Measurements from ENCODE around the gene LRP2BP. TPM values are rescaled to one million over a fixed set of nuclear protein-coding genes. Genes with fewer than 3 reads are reported as not detected.

The LRP2BP gene
- total and polyA plus RNA-seq, 2 experiments from 2014 or later = 0.28 to 1.7 TPM

- Histone ChIP-seq H3K4me1 (ENCODE audit: insufficient read depth) (no peaks in the 10 kb centered on the region), H3F3A (replicated peaks; ENCODE audit: low read depth) (peaks cover 4% of the 10 kb centered on the region; the same call in 1 of the 2 replicates), H3K4me2 (no peak overlapping the region), H3K36me3 (ENCODE audit: insufficient read depth) (no peaks in the 10 kb centered on the region), H3K27me3 (ENCODE audit: insufficient read depth) (peaks cover 9% of the 10 kb centered on the region), H2AFZ (no peak overlapping the region), H4K20me1 (replicated peaks; ENCODE audit: insufficient read depth) (no peaks in the 10 kb centered on the region), H3K4me3 (no peak overlapping the region), H3K27ac (ENCODE audit: low read depth) (no peak overlapping the region), H3K9me2 (ENCODE audit: insufficient read depth) (no peaks in the 10 kb centered on the region), H3K79me2 (replicated peaks; ENCODE audit: insufficient read depth) (no peaks in the 10 kb centered on the region)
- TF ChIP-seq CTCF (conservative IDR thresholded peaks at IDR 0.05; ENCODE audit: low read depth in 2 of 2) (no peak), ETS1 (IDR thresholded peaks at IDR 0.05) (no peak), REST (IDR thresholded peaks at IDR 0.05; ENCODE audit: unreplicated experiment) (no peak), ZNF462 (CRISPR knock-in tag; IDR thresholded peaks at IDR 0.05) (no peak), STAT1 (IDR thresholded peaks at IDR 0.05; ENCODE audit: unreplicated experiment) (no peak), CREB1 (CRISPR knock-in tag; IDR thresholded peaks at IDR 0.05; ENCODE audit: low read depth) (no peak), POLR2AphosphoS5 (IDR thresholded peaks at IDR 0.05; ENCODE audit: low read depth) (no peak), EZH2phosphoT487 (IDR thresholded peaks at IDR 0.05; ENCODE audit: unreplicated experiment) (no peak), JUNB (IDR thresholded peaks at IDR 0.05; ENCODE audit: unreplicated experiment) (no peak), ZNF331 (CRISPR knock-in tag; IDR thresholded peaks at IDR 0.05; ENCODE audit: low read depth) (no peak), NANOG (IDR thresholded peaks at IDR 0.05; ENCODE audit: borderline replicate concordance) (no peak), ZNF114 (CRISPR knock-in tag; IDR thresholded peaks at IDR 0.05) (no peak), EZH2 (IDR thresholded peaks at IDR 0.05; ENCODE audit: low read depth, unreplicated experiment) (no peak)
- ATAC-seq = no peak
- peaks cover 6% of the 10 kb centered on the region; the same call in 2 of the 3 replicates for H3K9me3 Mint-ChIP-seq
- no peak overlapping the region for H3K4me3 Mint-ChIP-seq
- no peaks in the 10 kb centered on the region for H3K36me3 Mint-ChIP-seq (ENCODE audit: low read depth)
- H3K27me3 Mint-ChIP-seq (ENCODE audit: insufficient read depth, low read depth, poor library complexity) = peaks cover 5% of the 10 kb centered on the region
- H3K4me1 Mint-ChIP-seq = peaks cover 5% of the 10 kb centered on the region
- no peak for DNase-seq (ENCODE audit: low spot score)
- H3K27ac Mint-ChIP-seq = no peak overlapping the region
These were observed 3.6 kb downstream of the LRP2BP start for GRCh38 chr4:185392156-185392555.
